Stimulated activated CD8-positive, alpha-beta memory T cell treated with anti-CD3 and anti-CD28 coated beads, Interleukin-15, amount 100 ng/mL, for 24 hours (primary cell): Measurements from ENCODE around the gene TEX22.
A peak's percentile ranks its signal among the peaks of the same experiment; 100 is the strongest.

Source experiments
- DNase-seq: peaks from one replicate; pipeline ENCODE4 v3.0.0-alpha.2; 2020; ENCODE audit warnings: low read depth

Gene TEX22

GRCh38 chr14:105439710-105440553 lies 41.6 kb downstream of the TEX22 start:
- DNase-seq, result no peak

- no peak for DNase-seq
These were observed 42.2 kb downstream of the TEX22 start for GRCh38 chr14:105440554-105440900.

- no peak for DNase-seq
These were observed 42.7 kb downstream of the TEX22 start for GRCh38 chr14:105440992-105441391.

GRCh38 chr14:105442125-105442524 lies 43.8 kb downstream of the TEX22 start:
- no peak for DNase-seq

- DNase-seq, result no peak
These were observed 44.5 kb downstream of the TEX22 start for GRCh38 chr14:105442834-105443233.

GRCh38 chr14:105444859-105445258 lies 46.5 kb downstream of the TEX22 start:
- no peak for DNase-seq

- DNase-seq, result no peak
These were observed 47.0 kb downstream of the TEX22 start for GRCh38 chr14:105445290-105445689.

GRCh38 chr14:105445901-105446845 lies 47.8 kb downstream of the TEX22 start:
- DNase-seq, result no peak

GRCh38 chr14:105446971-105447370 lies 48.6 kb downstream of the TEX22 start:
- no peak for DNase-seq

- DNase-seq, result no peak
These were observed 49.6 kb downstream of the TEX22 start for GRCh38 chr14:105447651-105448640.

GRCh38 chr14:105448706-105449111 lies 50.4 kb downstream of the TEX22 start:
- peak; percentile 29 for DNase-seq

- no peak for DNase-seq
These were observed 51.2 kb downstream of the TEX22 start for GRCh38 chr14:105449276-105450122.

- DNase-seq, result no peak
These were observed 51.8 kb downstream of the TEX22 start for GRCh38 chr14:105450123-105450505.

- DNase-seq, result no peak
These were observed 52.8 kb downstream of the TEX22 start for GRCh38 chr14:105450864-105451720.

- DNase-seq, result no peak
These were observed 54.6 kb downstream of the TEX22 start for GRCh38 chr14:105452963-105453362.

- DNase-seq, result no peak
These were observed 55.5 kb downstream of the TEX22 start for GRCh38 chr14:105453847-105454246.

GRCh38 chr14:105455086-105455640 lies 56.8 kb downstream of the TEX22 start:
- DNase-seq, result no peak

- DNase-seq, result no peak
These were observed 57.7 kb downstream of the TEX22 start for GRCh38 chr14:105455766-105456660.
